Muscle of back (tissue), 13 donors: ENCODE measurements around the gene ZNF17. TPM values are rescaled to one million over a fixed set of nuclear protein-coding genes. Genes with fewer than 3 reads are reported as not detected.
"Not testable (repeated sequence)": the region's sequence is repeated elsewhere in the genome, so short reads cannot be mapped to it uniquely, and the experiment has no call there.

ENCODE experiments used
- DNase-seq, 3 donors: peaks; one replicate each; pipeline versions ENCODE4 v3.0.0 to v3.0.0-alpha.2; 2013
- long read RNA-seq, 9 donors: transcript quantifications; one replicate each; lab custom pipeline, GENCODE V29; 2026
- polyA plus RNA-seq, 10 donors: library from polyadenylated mRNA; unstranded; fragments of 120-200 nt; gene quantifications; one replicate each; pipeline ENCODE4 v1.2.1, GENCODE V29; 2013; ENCODE audit not compliant: insufficient read length in 10 of 10

The ZNF17 gene
- polyA plus RNA-seq, result 1 to 10 TPM; 5.1 to 9.9 (median 7.8) TPM
- long read RNA-seq, donor 1, partial matches to known transcripts, result 0 of 6 reads
- long read RNA-seq, donor 1, other reads (novel, unspliced or antisense), result 0 of 6 reads
- long read RNA-seq, donor 2, result 0 reads
- long read RNA-seq, donor 3, result 0 reads
- long read RNA-seq, donor 4, partial matches to known transcripts, result 0 of 1 reads
- long read RNA-seq, donor 4, other reads (novel, unspliced or antisense), result 0 of 1 reads
- long read RNA-seq, donor 5, partial matches to known transcripts, result 0 of 8 reads
- long read RNA-seq, donor 5, other reads (novel, unspliced or antisense), result 0 of 8 reads
- long read RNA-seq, donor 6, partial matches to known transcripts, result 0 of 1 reads
- long read RNA-seq, donor 6, other reads (novel, unspliced or antisense), result 0 of 1 reads
- long read RNA-seq, donor 7, partial matches to known transcripts, result 0 of 2 reads
- long read RNA-seq, donor 7, other reads (novel, unspliced or antisense), result 0 of 2 reads
- long read RNA-seq, donor 8, partial matches to known transcripts, result 0 of 1 reads
- long read RNA-seq, donor 8, other reads (novel, unspliced or antisense), result 0 of 1 reads
- long read RNA-seq, donor 9, result 0 reads

GRCh38 chr19:57410877-57411671 is at the start of gene ZNF17:
Gene ZNF17, plus strand, starts transcription at chr19:57411161. Its CDS starts 2,455 bp downstream, at chr19:57413616.
- peak; percentile 95 to 98 (median 96) for DNase-seq

GRCh38 chr19:57362419-57362818 is 48.5 kb upstream of the ZNF17 start:
- DNase-seq, result no peak

GRCh38 chr19:57362997-57363687 is 47.8 kb upstream of the ZNF17 start, which contains the start of the genes TRAPPC2B and ZNF547:
Gene TRAPPC2B, plus strand, starts transcription at chr19:57363551. Its CDS starts 1,283 bp downstream, at chr19:57364834.
Gene ZNF547, plus strand, starts transcription at chr19:57363551. Its CDS starts 5,005 bp downstream, at chr19:57368556.
- peak; percentile 100 for DNase-seq

- peak in 2 of 3 donors; percentile 45 to 67 for DNase-seq
Measured at GRCh38 chr19:57363688-57364181, 47.2 kb upstream of the ZNF17 start.

GRCh38 chr19:57366776-57367175 is 44.2 kb upstream of the ZNF17 start:
- no peak for DNase-seq

GRCh38 chr19:57374179-57374578 is 36.8 kb upstream of the ZNF17 start:
- no peak for DNase-seq

- not testable (repeated sequence) for DNase-seq
Measured at GRCh38 chr19:57374647-57375046, 36.3 kb upstream of the ZNF17 start.

GRCh38 chr19:57376151-57376550 is 34.8 kb upstream of the ZNF17 start:
- DNase-seq, result no peak

GRCh38 chr19:57377498-57378146 is 33.3 kb upstream of the ZNF17 start:
- DNase-seq, result no peak

GRCh38 chr19:57380923-57381322 is 30.0 kb upstream of the ZNF17 start:
- no peak for DNase-seq

GRCh38 chr19:57382806-57383488 is 28.0 kb upstream of the ZNF17 start:
- no peak for DNase-seq

GRCh38 chr19:57389194-57389729 is 21.7 kb upstream of the ZNF17 start:
- no peak for DNase-seq

GRCh38 chr19:57389730-57390598 is 21.0 kb upstream of the ZNF17 start, which contains the start of gene ZNF548:
Gene ZNF548, plus strand, starts transcription at chr19:57389854. Its CDS starts 246 bp downstream, at chr19:57390100.
- DNase-seq, result peak; percentile 99

- DNase-seq, result no peak
Measured at GRCh38 chr19:57395710-57396109, 15.3 kb upstream of the ZNF17 start.

- no peak for DNase-seq
Measured at GRCh38 chr19:57398868-57399267, 12.1 kb upstream of the ZNF17 start.

- DNase-seq, result no peak
Measured at GRCh38 chr19:57403737-57404563, 7.0 kb upstream of the ZNF17 start.

GRCh38 chr19:57406516-57407123 is 4.3 kb upstream of the ZNF17 start:
- DNase-seq, result peak; percentile 10 to 69 (median 24)
